IPS-15b (cell line): ENCODE measurements around the gene CHCHD6.

Source experiments
- H3K27me3 ChIP-seq: one replicate; pipeline ENCODE4 v1.6.1; 2013; ENCODE audit warnings: low read length; ENCODE audit not compliant: control insufficient read depth, insufficient read depth
- H3K36me3 ChIP-seq: one replicate; pipeline ENCODE4 v1.6.1; 2013; ENCODE audit warnings: low read length; ENCODE audit not compliant: control insufficient read depth, insufficient read depth
- H3K4me1 ChIP-seq: one replicate; pipeline ENCODE4 v1.6.1; 2013; ENCODE audit warnings: mild to moderate bottlenecking, low read length; ENCODE audit not compliant: control insufficient read depth, insufficient read depth
- H3K4me3 ChIP-seq: one replicate; pipeline ENCODE4 v1.5.1; 2013; ENCODE audit warnings: low read depth, low read length
- H3K9ac ChIP-seq: one replicate; pipeline ENCODE4 v1.6.1; 2013; ENCODE audit warnings: low read depth, mild to moderate bottlenecking, low read length
- H3K9me3 ChIP-seq: one replicate; pipeline ENCODE4 v1.6.1; 2013; ENCODE audit warnings: mild to moderate bottlenecking, low read length; ENCODE audit not compliant: control insufficient read depth, insufficient read depth

The CHCHD6 gene

GRCh38 chr3:126850370-126851085 lies 146.5 kb downstream of the CHCHD6 start:
- peaks cover 7% of the 10 kb centered on the region for H3K4me1 ChIP-seq
- no peak overlapping the region for H3K9ac ChIP-seq
- H3K27me3 ChIP-seq: no peaks in the 10 kb centered on the region
- no peak overlapping the region for H3K4me3 ChIP-seq
- H3K9me3 ChIP-seq: no peaks in the 10 kb centered on the region
- H3K36me3 ChIP-seq: no peaks in the 10 kb centered on the region

DNA sequence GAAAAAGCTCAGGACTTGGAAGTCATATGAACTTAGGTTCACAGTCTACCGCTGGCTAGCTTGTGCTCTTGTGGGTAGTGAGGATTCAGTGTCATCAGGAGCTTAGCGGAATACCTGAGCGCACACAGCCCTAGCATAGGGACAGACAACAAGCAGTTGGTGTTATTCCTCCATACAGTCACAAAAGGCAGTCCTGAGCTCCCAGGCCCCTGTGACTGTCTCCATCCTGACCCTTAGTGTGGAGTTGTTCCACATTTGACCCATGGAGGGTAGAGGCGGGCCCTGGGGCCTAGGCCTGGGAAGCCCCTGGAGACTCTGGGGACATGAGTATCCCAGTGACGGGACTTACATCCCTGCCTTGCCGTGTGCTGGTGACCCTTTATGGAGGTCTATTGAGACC lies 147.3 kb downstream of the CHCHD6 start:
- no peak overlapping the region for H3K9ac ChIP-seq
- peaks cover 2% of the 10 kb centered on the region for H3K36me3 ChIP-seq
- no peaks in the 10 kb centered on the region for H3K27me3 ChIP-seq
- no peaks in the 10 kb centered on the region for H3K9me3 ChIP-seq
- H3K4me3 ChIP-seq: no peak overlapping the region
- peaks cover 7% of the 10 kb centered on the region for H3K4me1 ChIP-seq

DNA sequence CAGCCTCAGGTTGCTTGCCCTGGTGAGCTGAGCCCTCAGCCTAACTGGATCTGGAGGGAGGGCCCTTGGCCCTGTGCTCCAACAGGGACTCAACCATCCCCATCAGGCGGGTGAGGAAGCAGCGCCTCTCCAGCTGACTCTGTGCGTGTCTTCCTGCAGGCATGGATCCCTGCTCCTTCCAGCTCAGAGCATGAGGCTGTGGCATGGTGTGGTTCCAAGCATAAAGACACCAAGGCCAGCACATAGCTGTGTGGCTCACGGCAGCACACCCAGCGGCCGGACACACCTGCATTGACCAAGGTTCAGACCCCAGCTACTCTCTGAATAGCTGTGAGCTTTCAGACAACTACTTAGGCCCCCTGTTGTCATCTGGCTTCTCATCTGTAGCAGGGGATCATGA lies 147.9 kb downstream of the CHCHD6 start:
- H3K9me3 ChIP-seq: no peaks in the 10 kb centered on the region
- H3K4me1 ChIP-seq: peaks cover 7% of the 10 kb centered on the region
- peaks cover 2% of the 10 kb centered on the region for H3K36me3 ChIP-seq
- H3K27me3 ChIP-seq: no peaks in the 10 kb centered on the region
- no peak overlapping the region for H3K9ac ChIP-seq
- H3K4me3 ChIP-seq: no peak overlapping the region

DNA sequence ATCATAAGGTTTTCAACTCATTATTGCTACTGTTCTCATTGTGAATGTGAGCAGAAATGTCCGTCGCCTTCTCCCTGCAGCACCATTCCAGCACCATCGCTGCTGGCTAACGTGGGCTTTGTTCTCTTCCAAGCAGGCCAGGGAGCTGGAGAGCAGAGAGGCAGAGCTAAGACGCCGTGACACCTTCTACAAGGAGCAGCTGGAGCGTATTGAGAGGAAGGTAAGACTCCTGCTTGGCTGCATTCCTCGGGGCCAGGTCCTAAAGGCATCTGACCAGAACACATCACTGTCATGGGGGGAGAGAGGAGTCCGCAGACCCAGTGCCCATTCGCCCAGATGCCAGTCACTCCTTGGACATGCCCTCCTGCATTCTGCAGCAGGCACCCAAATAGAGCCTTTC lies 148.5 kb downstream of the CHCHD6 start:
- Histone ChIP-seq H3K9ac (no peak overlapping the region), H3K27me3 (no peaks in the 10 kb centered on the region), H3K4me1 (peaks cover 7% of the 10 kb centered on the region), H3K4me3 (no peak overlapping the region), H3K36me3 (peaks cover 2% of the 10 kb centered on the region), H3K9me3 (no peaks in the 10 kb centered on the region)

GRCh38 chr3:126854666-126855065 lies 150.6 kb downstream of the CHCHD6 start:
- no peak overlapping the region for H3K9ac ChIP-seq
- H3K27me3 ChIP-seq: no peaks in the 10 kb centered on the region
- peaks cover 2% of the 10 kb centered on the region for H3K36me3 ChIP-seq
- peaks cover 8% of the 10 kb centered on the region for H3K4me1 ChIP-seq
- no peak overlapping the region for H3K4me3 ChIP-seq
- H3K9me3 ChIP-seq: no peaks in the 10 kb centered on the region

GRCh38 chr3:126855374-126855773 lies 151.3 kb downstream of the CHCHD6 start:
- peaks cover 3% of the 10 kb centered on the region for H3K4me1 ChIP-seq
- H3K27me3 ChIP-seq: no peaks in the 10 kb centered on the region
- H3K4me3 ChIP-seq: no peak overlapping the region
- no peaks in the 10 kb centered on the region for H3K9me3 ChIP-seq
- H3K9ac ChIP-seq: no peak overlapping the region
- H3K36me3 ChIP-seq: peaks cover 2% of the 10 kb centered on the region

GRCh38 chr3:126857928-126858327 lies 153.9 kb downstream of the CHCHD6 start:
- Histone ChIP-seq H3K36me3 (peaks cover 2% of the 10 kb centered on the region), H3K9ac (no peak overlapping the region), H3K27me3 (no peaks in the 10 kb centered on the region), H3K4me3 (no peak overlapping the region), H3K4me1 (peaks cover 2% of the 10 kb centered on the region), H3K9me3 (no peaks in the 10 kb centered on the region)

- H3K9me3 ChIP-seq: no peaks in the 10 kb centered on the region
Observed at GRCh38 chr3:126858401-126858800, 154.4 kb downstream of the CHCHD6 start.

DNA sequence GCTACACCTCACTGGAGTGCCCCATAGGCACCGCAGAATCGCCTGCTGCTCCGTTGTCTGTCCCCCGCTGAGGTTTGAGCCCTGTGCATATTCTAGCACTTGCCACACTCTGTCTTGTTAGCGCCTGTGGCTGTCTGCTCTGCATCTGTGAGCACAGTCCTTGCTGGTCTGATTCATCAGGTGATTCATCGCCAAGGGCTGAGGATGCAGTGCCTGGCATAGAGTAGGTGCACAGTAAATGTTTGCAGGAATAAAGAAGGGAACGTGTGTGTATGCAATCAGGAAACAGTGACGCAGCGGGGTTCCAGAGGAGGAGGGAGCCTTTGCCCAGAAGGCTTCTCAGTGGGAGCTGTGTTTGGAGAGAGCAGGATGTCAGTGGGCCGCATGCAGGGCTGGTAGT lies 154.8 kb downstream of the CHCHD6 start:
- Histone ChIP-seq H3K4me1 (peaks cover 2% of the 10 kb centered on the region), H3K9ac (no peak overlapping the region), H3K27me3 (no peaks in the 10 kb centered on the region), H3K36me3 (peaks cover 6% of the 10 kb centered on the region), H3K4me3 (no peak overlapping the region), H3K9me3 (no peaks in the 10 kb centered on the region)

More at GRCh38 chr3:126858401-126858800, 154.4 kb downstream of the CHCHD6 start:
- H3K4me1 ChIP-seq: peaks cover 2% of the 10 kb centered on the region
- H3K4me3 ChIP-seq: no peak overlapping the region
- H3K27me3 ChIP-seq: no peaks in the 10 kb centered on the region
- H3K9ac ChIP-seq: no peak overlapping the region
- peaks cover 2% of the 10 kb centered on the region for H3K36me3 ChIP-seq

- Histone ChIP-seq H3K4me3 (no peak overlapping the region), H3K9ac (no peak overlapping the region), H3K27me3 (no peaks in the 10 kb centered on the region), H3K36me3 (peaks cover 7% of the 10 kb centered on the region), H3K9me3 (no peaks in the 10 kb centered on the region), H3K4me1 (peaks cover 2% of the 10 kb centered on the region)
Observed at GRCh38 chr3:126859415-126860246, 155.6 kb downstream of the CHCHD6 start.

DNA sequence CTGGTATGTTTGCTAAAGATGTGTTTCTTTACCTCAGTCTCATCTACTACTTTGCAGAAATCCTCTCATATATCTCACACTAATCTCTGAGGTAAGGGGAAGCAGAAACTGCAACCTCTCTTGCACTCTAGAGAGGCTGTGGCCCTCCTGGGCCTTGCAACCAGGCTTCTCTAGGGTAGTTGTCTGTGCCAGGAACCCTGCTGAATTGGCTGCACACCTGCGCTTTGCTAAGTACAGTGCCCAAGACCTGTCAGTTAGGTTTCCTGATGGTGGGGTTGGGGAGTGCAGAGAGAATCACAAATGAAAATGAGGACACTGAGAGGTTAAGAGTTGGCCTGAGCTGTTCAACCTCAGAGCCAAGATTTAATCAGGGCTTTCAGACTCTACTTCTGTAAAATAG lies 161.7 kb downstream of the CHCHD6 start:
- Histone ChIP-seq H3K27me3 (no peaks in the 10 kb centered on the region), H3K4me1 (no peaks in the 10 kb centered on the region), H3K9me3 (no peaks in the 10 kb centered on the region), H3K36me3 (peaks cover 5% of the 10 kb centered on the region), H3K9ac (no peak overlapping the region), H3K4me3 (no peak overlapping the region)
